Testis (tissue), 3 donors: ENCODE measurements around the gene RNF187. TPM values are rescaled to one million over a fixed set of nuclear protein-coding genes. Genes with fewer than 3 reads are reported as not detected.

ENCODE experiments used
- DNase-seq: peaks from one replicate; pipeline ENCODE4 v3.0.0-alpha.2; 2019
- H3K27ac ChIP-seq, 2 donors: fragments of 200-600 bp; sonication (generic); one replicate each; pipeline ENCODE4 v1.5.1; 2019
- H3K27me3 ChIP-seq: fragments of 200-600 bp; sonication (generic); one replicate; pipeline ENCODE4 v1.5.1; 2019
- H3K36me3 ChIP-seq: fragments of 200-600 bp; sonication (generic); one replicate; pipeline ENCODE4 v1.5.1; 2017; ENCODE audit warnings: low read depth; ENCODE audit errors: missing control alignments
- H3K4me1 ChIP-seq: fragments of 200-600 bp; sonication (generic); one replicate; pipeline ENCODE4 v1.5.1; 2019
- H3K4me3 ChIP-seq, 2 donors: fragments of 200-600 bp; sonication (generic); one replicate each; pipeline ENCODE4 v1.5.1; 2017 to 2019
- H3K9me3 ChIP-seq: fragments of 200-600 bp; sonication (generic); one replicate; pipeline ENCODE4 v1.5.1; 2017
- POLR2A ChIP-seq: fragments of 450-650 bp; IDR thresholded peaks from one replicate; pipeline ENCODE4 v1.6.1; 2017; ENCODE audit warnings: antibody characterized with exemption, mild to moderate bottlenecking, moderate library complexity
- WGBS, 2 donors: methylation state at CpG; one replicate each; pipeline ENCODE4 v1.1.5; 2018; 5-methylcytosine and 5-hydroxymethylcytosine counted together
- intact Hi-C: fragments of 100-400 bp; cut with DNase I; formaldehyde crosslinking; loops from one replicate; pipeline ENCODE4 v1.15.1; 2023; ENCODE audit warnings: low total_unique reads
- polyA plus RNA-seq: library from polyadenylated mRNA; stranded (reverse); fragments of 350-450 nt; fragmentation: Illumina TruSeq; extraction: RNeasy Lipid Tissue Mini Kit (QIAGEN cat#74804); gene quantifications from one replicate; pipeline ENCODE4 v1.2.3, GENCODE V29; 2014; ENCODE audit warnings: low read depth, low replicate concordance; ENCODE audit not compliant: insufficient read depth
- total RNA-seq, 2 donors: library from RNA; depleted of rRNA; stranded (reverse); fragments of >200 nt; gene quantifications; one replicate each; pipeline ENCODE4 v1.2.3, GENCODE V29; 2016
- TF ChIP-seq, protein P1 (sequence below), 3 experiments: fragments of 450-650 bp in 2 of 3; fragments of 200-600 bp in 1 of 3; sonication (generic) in 1 of 3; IDR thresholded peaks; one replicate each; pipeline ENCODE4 v1.5.1; 2016 to 2019; ENCODE audit warnings: antibody characterized with exemption in 3 of 3, mild to moderate bottlenecking in 2 of 3, moderate library complexity in 1 of 3

RNF187 gene
- total and polyA plus RNA-seq, 3 donors from 2014 or later: 49.3 to 109 (median 86.8) TPM

- no peak for TF ChIP-seq POLR2A
- TF ChIP-seq, protein P1, sequence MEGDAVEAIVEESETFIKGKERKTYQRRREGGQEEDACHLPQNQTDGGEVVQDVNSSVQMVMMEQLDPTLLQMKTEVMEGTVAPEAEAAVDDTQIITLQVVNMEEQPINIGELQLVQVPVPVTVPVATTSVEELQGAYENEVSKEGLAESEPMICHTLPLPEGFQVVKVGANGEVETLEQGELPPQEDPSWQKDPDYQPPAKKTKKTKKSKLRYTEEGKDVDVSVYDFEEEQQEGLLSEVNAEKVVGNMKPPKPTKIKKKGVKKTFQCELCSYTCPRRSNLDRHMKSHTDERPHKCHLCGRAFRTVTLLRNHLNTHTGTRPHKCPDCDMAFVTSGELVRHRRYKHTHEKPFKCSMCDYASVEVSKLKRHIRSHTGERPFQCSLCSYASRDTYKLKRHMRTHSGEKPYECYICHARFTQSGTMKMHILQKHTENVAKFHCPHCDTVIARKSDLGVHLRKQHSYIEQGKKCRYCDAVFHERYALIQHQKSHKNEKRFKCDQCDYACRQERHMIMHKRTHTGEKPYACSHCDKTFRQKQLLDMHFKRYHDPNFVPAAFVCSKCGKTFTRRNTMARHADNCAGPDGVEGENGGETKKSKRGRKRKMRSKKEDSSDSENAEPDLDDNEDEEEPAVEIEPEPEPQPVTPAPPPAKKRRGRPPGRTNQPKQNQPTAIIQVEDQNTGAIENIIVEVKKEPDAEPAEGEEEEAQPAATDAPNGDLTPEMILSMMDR (IDR thresholded peaks at IDR 0.05): no peak
- Histone ChIP-seq H3K36me3 (no peaks in the 10 kb centered on the region), H3K27me3 (no peaks in the 10 kb centered on the region), H3K9me3 (no peaks in the 10 kb centered on the region), H3K27ac (no peak overlapping the region), H3K4me1 (no peaks in the 10 kb centered on the region), H3K4me3 (no peak overlapping the region)
- no peak for DNase-seq
- 68 to 89% methylated on average over 2 to 3 of the region's 3 CpGs for WGBS, 2 donors
- intact Hi-C loops: no loop called here
Measured at GRCh38 chr1:228530086-228530758, 43.0 kb downstream of the RNF187 start.

- H3K4me3 ChIP-seq: no peak overlapping the region
- no peaks in the 10 kb centered on the region for H3K27me3 ChIP-seq
- DNase-seq: no peak
- H3K27ac ChIP-seq: no peak overlapping the region
- TF ChIP-seq, protein P1 (IDR thresholded peaks at IDR 0.05): no peak
- TF ChIP-seq POLR2A: no peak
- 67 to 92% methylated on average over 5 of the region's 5 CpGs for WGBS, 2 donors
- intact Hi-C loops: no loop called here
- no peaks in the 10 kb centered on the region for H3K9me3 ChIP-seq
- no peaks in the 10 kb centered on the region for H3K36me3 ChIP-seq
- H3K4me1 ChIP-seq: no peaks in the 10 kb centered on the region
Measured at GRCh38 chr1:228530951-228531731, 44.0 kb downstream of the RNF187 start.

DNA sequence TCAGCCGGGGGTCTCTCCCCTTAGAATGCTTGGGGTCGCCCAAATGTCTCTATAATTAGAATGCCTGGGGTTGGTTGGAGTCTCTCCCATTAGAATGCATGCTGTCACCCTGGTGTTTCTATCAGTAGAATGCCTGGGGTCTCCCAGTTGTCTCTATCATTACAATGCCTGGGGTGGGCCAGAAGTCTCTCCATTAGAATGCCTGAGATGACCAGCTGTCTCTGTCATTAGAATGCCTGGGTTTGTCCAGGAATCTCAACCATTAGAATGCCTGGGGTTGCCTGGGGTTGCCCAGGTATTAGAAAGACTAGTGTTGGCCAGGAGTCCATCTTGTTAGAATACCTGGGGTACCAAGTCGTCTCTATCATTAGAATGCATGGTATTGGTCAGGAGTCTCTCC lies 51.6 kb downstream of the RNF187 start:
- no peaks in the 10 kb centered on the region for H3K27me3 ChIP-seq
- no peak overlapping the region for H3K4me3 ChIP-seq
- WGBS, 2 donors: 56 to 78% methylated on average over 3 of the region's 3 CpGs
- no peak for TF ChIP-seq POLR2A
- TF ChIP-seq, protein P1 (IDR thresholded peaks at IDR 0.05): no peak
- no peak for DNase-seq
- intact Hi-C loops: no loop called here
- no peaks in the 10 kb centered on the region for H3K4me1 ChIP-seq
- no peaks in the 10 kb centered on the region for H3K36me3 ChIP-seq
- H3K27ac ChIP-seq: no peak overlapping the region
- no peaks in the 10 kb centered on the region for H3K9me3 ChIP-seq

- Histone ChIP-seq H3K27me3 (no peaks in the 10 kb centered on the region), H3K36me3 (no peaks in the 10 kb centered on the region), H3K4me1 (no peaks in the 10 kb centered on the region), H3K4me3 (no peak overlapping the region), H3K27ac (no peak overlapping the region), H3K9me3 (no peaks in the 10 kb centered on the region)
- WGBS, 2 donors: 58 to 59% methylated on average over 9 of the region's 9 CpGs
- TF ChIP-seq, protein P1 (IDR thresholded peaks at IDR 0.05): no peak
- TF ChIP-seq POLR2A: no peak
- DNase-seq: no peak
- intact Hi-C loops: no loop called here
Measured at GRCh38 chr1:228540161-228540917, 53.2 kb downstream of the RNF187 start.
